Common myeloid progenitor, CD34-positive (primary cell): ENCODE results near the gene PAX1.

Experiments
- CTCF ChIA-PET: fragments of 350-600 bp; sonication (Branson Sonifier 250); formaldehyde crosslinking; loops from one replicate; lab custom pipeline; 2021; ENCODE audit warnings: antibody characterized with exemption; lab: Charles Lee
- POLR2A ChIA-PET: fragments of 350-600 bp; sonication (Branson Sonifier 250); formaldehyde crosslinking; loops from one replicate; lab custom pipeline; 2021; ENCODE audit warnings: antibody characterized with exemption; lab: Charles Lee
- DNase-seq, 3 donors: peaks; one replicate each; pipeline versions ENCODE4 v3.0.0 to v3.0.0-alpha.2; 2013
- H3K27ac ChIP-seq, 2 experiments: 1 replicate in 1 of 2; 2 replicates in 1 of 2; pipeline ENCODE4 v1.7.0; 2013; ENCODE audit warnings: inconsistent platforms in 2 of 2, low read length in 2 of 2, mild to moderate bottlenecking in 2 of 2, low read depth in 1 of 2, moderate library complexity in 1 of 2; ENCODE audit not compliant: severe bottlenecking in 2 of 2, insufficient read depth in 1 of 2, poor library complexity in 1 of 2
- H3K27me3 ChIP-seq, 5 experiments: replicated peaks in 2 of 5; 1 replicate in 3 of 5; 2 replicates in 2 of 5; pipeline versions ENCODE4 v1.6.1 to v1.7.0; 2013; ENCODE audit warnings: low read length in 4 of 5, mild to moderate bottlenecking in 2 of 5, moderate library complexity in 2 of 5, inconsistent platforms in 1 of 5; ENCODE audit not compliant: insufficient read depth in 5 of 5, control insufficient read depth in 4 of 5
- H3K36me3 ChIP-seq, 4 experiments: 1 replicate in 2 of 4; 2 replicates in 2 of 4; pipeline versions ENCODE4 v1.6.1 to v1.7.0; 2013; ENCODE audit warnings: low read length in 3 of 4, control low read depth in 1 of 4, mild to moderate bottlenecking in 1 of 4; ENCODE audit not compliant: control insufficient read depth in 4 of 4, insufficient read depth in 4 of 4
- H3K4me1 ChIP-seq, 4 experiments: 1 replicate in 3 of 4; 2 replicates in 1 of 4; pipeline versions ENCODE4 v1.6.1 to v1.7.1; 2013; ENCODE audit warnings: low read length in 3 of 4, mild to moderate bottlenecking in 3 of 4, control low read depth in 1 of 4, inconsistent platforms in 1 of 4, moderate library complexity in 1 of 4; ENCODE audit not compliant: control insufficient read depth in 4 of 4, insufficient read depth in 4 of 4; ENCODE audit errors: control extremely low read depth in 1 of 4
- H3K4me3 ChIP-seq, 7 experiments: 1 replicate in 4 of 7; 2 replicates in 3 of 7; pipeline versions ENCODE4 v1.5.1 to v1.7.0; 2013; ENCODE audit warnings: mild to moderate bottlenecking in 7 of 7, low read length in 6 of 7, moderate library complexity in 6 of 7, inconsistent platforms in 2 of 7, low read depth in 2 of 7, control low read depth in 1 of 7; ENCODE audit not compliant: insufficient read depth in 4 of 7, control insufficient read depth in 1 of 7; ENCODE audit errors: extremely low read depth in 1 of 7
- H3K9me3 ChIP-seq, 5 experiments: 1 replicate in 4 of 5; 2 replicates in 1 of 5; pipeline versions ENCODE4 v1.6.1 to v1.7.1; 2013; ENCODE audit warnings: low read length in 4 of 5, mild to moderate bottlenecking in 2 of 5, inconsistent platforms in 1 of 5, low read depth in 1 of 5, moderate library complexity in 1 of 5; ENCODE audit not compliant: control insufficient read depth in 4 of 5, insufficient read depth in 2 of 5; ENCODE audit errors: control extremely low read depth in 1 of 5
- WGBS: methylation state at CpG from one replicate; pipeline ENCODE4 v1.1.5; 2013; ENCODE audit not compliant: insufficient coverage; 5-methylcytosine and 5-hydroxymethylcytosine counted together

Gene PAX1

DNA sequence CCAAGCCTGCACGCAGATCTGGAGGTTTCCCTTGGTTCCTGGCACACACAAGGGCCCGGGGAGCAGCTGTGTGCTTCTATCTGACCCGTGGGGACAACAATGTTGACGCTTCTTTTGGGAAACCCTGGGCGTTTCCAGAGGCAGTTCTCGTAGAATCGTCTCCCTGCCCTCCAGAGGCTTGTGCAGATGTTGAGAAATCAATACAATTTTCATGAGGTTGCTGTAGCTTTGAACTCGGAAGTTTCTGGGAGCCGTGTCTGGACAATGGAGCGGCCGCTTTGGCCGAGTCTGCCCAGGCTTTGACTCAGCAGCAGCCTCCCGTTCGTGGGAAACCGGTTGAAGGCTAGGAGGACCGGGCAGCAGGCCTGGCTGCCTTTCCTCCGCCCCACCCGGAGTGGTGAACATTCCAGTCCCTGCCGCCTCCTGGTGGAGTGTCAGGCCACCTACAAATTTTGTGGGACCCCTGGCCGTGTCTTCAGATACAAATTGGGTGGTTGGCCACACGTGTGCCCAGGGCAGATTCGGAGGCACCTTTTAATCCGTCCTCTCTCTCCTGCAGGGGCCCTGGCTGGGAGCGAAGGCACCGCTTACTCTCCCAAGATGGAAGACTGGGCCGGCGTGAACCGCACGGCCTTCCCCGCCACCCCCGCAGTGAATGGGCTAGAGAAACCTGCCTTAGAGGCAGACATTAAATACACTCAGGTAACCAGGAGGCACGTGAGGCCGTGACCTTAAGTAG, 2.7 kb downstream of the PAX1 start:
- ChIA-PET CTCF (interaction anchor here (1.0 kb wide), 1 partner anchor 21 kb away, joined by 3 read pairs; no protein-coding TSS in a partner anchor), POLR2A (no interaction called here)
- Histone ChIP-seq H3K27me3 (peaks cover 12 to 98% (median 64%) of the 10 kb centered on the region in 5 experiments), H3K36me3 (no peaks in the 10 kb centered on the region), H3K4me1 (peaks cover 0 to 5% (median 1%) of the 10 kb centered on the region in 4 experiments), H3K9me3 (peaks cover 0 to 6% (median 0%) of the 10 kb centered on the region in 5 experiments), H3K27ac (no peak overlapping the region), H3K4me3 (no peak overlapping the region)
- 5% methylated on average over 27 of the region's 33 CpGs for WGBS
- DNase-seq: no peak

GRCh38 chr20:21708738-21709534, 3.5 kb downstream of the PAX1 start:
- 5% methylated on average over 42 of the region's 43 CpGs for WGBS
- H3K9me3 ChIP-seq: peaks cover 0 to 8% (median 0%) of the 10 kb centered on the region in 5 experiments
- no peak overlapping the region for H3K27ac ChIP-seq
- H3K27me3 ChIP-seq: peaks cover 12 to 98% (median 62%) of the 10 kb centered on the region in 5 experiments
- H3K4me1 ChIP-seq: peaks cover 0 to 6% (median 0%) of the 10 kb centered on the region in 4 experiments
- H3K36me3 ChIP-seq: no peaks in the 10 kb centered on the region
- CTCF ChIA-PET: no interaction called here
- no peak overlapping the region for H3K4me3 ChIP-seq
- no peak for DNase-seq
- POLR2A ChIA-PET: interaction anchor here (0.5 kb wide), 1 partner anchor 14 kb away, joined by 5 read pairs; no protein-coding TSS in a partner anchor

- Histone ChIP-seq H3K4me1 (peaks cover 0 to 6% (median 0%) of the 10 kb centered on the region in 4 experiments), H3K27me3 (peaks cover 12 to 98% (median 63%) of the 10 kb centered on the region in 5 experiments), H3K9me3 (peaks cover 0 to 8% (median 0%) of the 10 kb centered on the region in 5 experiments), H3K4me3 (no peak overlapping the region), H3K27ac (no peak overlapping the region), H3K36me3 (no peaks in the 10 kb centered on the region)
- WGBS: 4% methylated on average over 5 of the region's 6 CpGs
- POLR2A ChIA-PET: interaction anchor here (0.5 kb wide), 1 partner anchor 15 kb away, joined by 5 read pairs; no protein-coding TSS in a partner anchor
- DNase-seq: no peak
- CTCF ChIA-PET: no interaction called here
These were observed 4.1 kb downstream of the PAX1 start for GRCh38 chr20:21709535-21709904.

DNA sequence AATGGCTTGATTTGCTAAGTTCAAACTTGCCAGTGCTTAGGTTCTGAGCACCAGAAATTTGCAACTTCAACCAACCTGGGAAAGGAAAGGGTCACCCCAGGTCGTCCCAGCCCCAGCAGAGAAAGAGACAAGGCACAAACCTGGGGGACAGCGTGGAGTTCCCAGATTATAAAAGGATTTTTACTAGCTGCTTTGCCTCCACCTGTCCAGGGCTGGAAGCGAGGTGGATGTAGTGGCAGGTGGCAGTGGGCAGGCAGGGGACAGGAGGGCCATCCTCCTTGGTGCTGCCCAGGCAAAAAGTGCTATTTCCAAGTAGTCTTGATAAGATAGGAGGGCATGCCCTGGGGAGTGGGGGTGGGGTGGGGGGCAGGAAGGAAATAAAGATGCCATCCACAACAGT, 4.9 kb downstream of the PAX1 start:
- DNase-seq: no peak
- H3K4me1 ChIP-seq: peaks cover 0 to 3% (median 0%) of the 10 kb centered on the region in 4 experiments
- H3K36me3 ChIP-seq: no peaks in the 10 kb centered on the region
- ChIA-PET CTCF (no interaction called here), POLR2A (no interaction called here)
- peaks cover 12 to 98% (median 62%) of the 10 kb centered on the region in 5 experiments for H3K27me3 ChIP-seq
- H3K27ac ChIP-seq: no peak overlapping the region
- H3K9me3 ChIP-seq: peaks cover 0 to 8% (median 0%) of the 10 kb centered on the region in 5 experiments
- WGBS: no CpG with 5 or more reads among the region's 3 CpGs
- no peak overlapping the region for H3K4me3 ChIP-seq

DNA sequence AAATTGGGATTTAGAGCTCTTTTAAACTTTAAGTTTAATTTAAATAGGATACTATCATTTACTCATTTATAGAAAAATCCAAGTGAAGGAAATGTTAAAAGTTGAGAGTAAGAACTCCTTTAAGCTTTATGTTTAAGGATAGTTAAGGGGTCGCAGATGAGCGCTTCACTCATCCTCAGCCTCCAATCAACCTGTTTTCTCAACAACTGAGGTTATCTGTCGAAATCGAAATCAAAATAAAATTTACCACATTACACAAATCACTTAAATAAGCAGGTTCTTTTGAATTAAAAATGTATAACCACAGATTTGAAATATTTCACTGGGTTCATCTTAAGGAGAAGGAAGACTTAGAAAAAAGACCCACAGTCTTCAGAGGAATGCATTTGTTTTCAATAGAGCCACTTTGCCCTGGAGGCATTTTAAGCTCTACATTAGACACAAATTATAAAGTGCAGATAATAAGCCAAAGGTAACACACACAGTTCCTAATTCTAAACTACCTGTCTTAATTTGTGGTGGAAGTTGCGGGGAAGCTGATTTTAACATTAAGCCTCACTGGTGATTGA, 5.5 kb downstream of the PAX1 start:
- Histone ChIP-seq H3K27ac (no peak overlapping the region), H3K36me3 (no peaks in the 10 kb centered on the region), H3K4me1 (peaks cover 0 to 3% (median 0%) of the 10 kb centered on the region in 4 experiments), H3K4me3 (no peak overlapping the region), H3K9me3 (peaks cover 0 to 7% (median 0%) of the 10 kb centered on the region in 5 experiments), H3K27me3 (peaks cover 12 to 99% (median 60%) of the 10 kb centered on the region in 5 experiments)
- DNase-seq: no peak
- ChIA-PET POLR2A (no interaction called here), CTCF (interaction anchor here (0.9 to 1.1 kb wide), 2 partner anchors 10 to 24 kb away, joined by 3 read pairs; no protein-coding TSS in a partner anchor)
- WGBS: no CpG with 5 or more reads among the region's 5 CpGs

DNA sequence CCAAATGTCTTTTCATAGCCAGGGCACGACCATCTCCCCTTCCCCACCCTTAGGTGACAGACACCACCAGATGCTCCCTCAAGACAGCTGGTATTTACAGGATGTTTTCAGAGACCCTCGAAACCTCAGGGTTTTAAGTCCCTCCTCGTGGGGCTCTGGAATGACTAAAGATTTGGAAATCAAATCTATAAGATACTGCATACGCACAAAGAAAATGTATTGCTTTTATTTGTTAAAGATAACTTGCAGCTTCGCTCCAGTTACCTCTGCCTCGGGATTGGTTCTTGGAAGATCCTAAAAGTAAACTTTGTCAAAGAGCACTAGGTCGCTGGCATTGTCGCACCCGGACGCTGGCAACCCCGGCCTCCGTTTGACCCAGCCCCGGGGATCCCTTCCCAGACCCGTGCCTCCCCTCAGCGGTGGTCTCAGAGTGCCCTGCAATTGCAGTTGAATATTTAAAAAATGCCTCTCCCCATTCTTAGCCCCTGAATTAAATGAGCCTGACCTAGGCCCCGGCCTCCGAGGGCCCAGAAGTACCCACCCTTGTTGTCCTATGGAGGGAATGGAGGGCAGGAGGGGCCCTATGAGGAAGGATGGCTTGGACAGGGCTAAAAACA, 7.1 kb downstream of the PAX1 start:
- POLR2A ChIA-PET: no interaction called here
- Histone ChIP-seq H3K27me3 (peaks cover 12 to 99% (median 53%) of the 10 kb centered on the region in 5 experiments), H3K4me3 (no peak overlapping the region), H3K36me3 (no peaks in the 10 kb centered on the region), H3K27ac (no peak overlapping the region), H3K4me1 (peaks cover 0 to 3% (median 0%) of the 10 kb centered on the region in 4 experiments), H3K9me3 (peaks cover 0 to 6% (median 0%) of the 10 kb centered on the region in 5 experiments)
- DNase-seq: no peak
- 6% methylated on average over 13 of the region's 17 CpGs for WGBS
- CTCF ChIA-PET: interaction anchor here (1.4 kb wide), 1 partner anchor 9 kb away, joined by 3 read pairs; no protein-coding TSS in a partner anchor
